ENCODE measurements around the gene HHIPL1. TPM values are rescaled to one million over a fixed set of nuclear protein-coding genes. Genes with fewer than 3 reads are reported as not detected.

Gene HHIPL1
- total and polyA plus RNA-seq, 9 donors = 1.4 to 2.8 (median 2.2) TPM

GRCh38 chr14:99724939-99725773, 80.2 kb downstream of the HHIPL1 start:
- Histone ChIP-seq H3K4me1 (ENCODE audit: control insufficient read depth, insufficient read depth, low read length) (peaks cover 3% of the 10 kb centered on the region), H3K4me3 (ENCODE audit: low read length) (no peak overlapping the region), H3K36me3 (ENCODE audit: control insufficient read depth, insufficient read depth, low read length) (no peaks in the 10 kb centered on the region), H3K9me3 (replicated peaks; ENCODE audit: control insufficient read depth, low read depth, low read length) (no peaks in the 10 kb centered on the region), H3K27me3 (ENCODE audit: control insufficient read depth, insufficient read depth, low read length) (no peaks in the 10 kb centered on the region), H3K27ac (ENCODE audit: low read length) (no peak overlapping the region)
- WGBS (ENCODE audit: insufficient coverage) = 94% methylated on average over 10 of the region's 15 CpGs
- no peak for DNase-seq

DNA sequence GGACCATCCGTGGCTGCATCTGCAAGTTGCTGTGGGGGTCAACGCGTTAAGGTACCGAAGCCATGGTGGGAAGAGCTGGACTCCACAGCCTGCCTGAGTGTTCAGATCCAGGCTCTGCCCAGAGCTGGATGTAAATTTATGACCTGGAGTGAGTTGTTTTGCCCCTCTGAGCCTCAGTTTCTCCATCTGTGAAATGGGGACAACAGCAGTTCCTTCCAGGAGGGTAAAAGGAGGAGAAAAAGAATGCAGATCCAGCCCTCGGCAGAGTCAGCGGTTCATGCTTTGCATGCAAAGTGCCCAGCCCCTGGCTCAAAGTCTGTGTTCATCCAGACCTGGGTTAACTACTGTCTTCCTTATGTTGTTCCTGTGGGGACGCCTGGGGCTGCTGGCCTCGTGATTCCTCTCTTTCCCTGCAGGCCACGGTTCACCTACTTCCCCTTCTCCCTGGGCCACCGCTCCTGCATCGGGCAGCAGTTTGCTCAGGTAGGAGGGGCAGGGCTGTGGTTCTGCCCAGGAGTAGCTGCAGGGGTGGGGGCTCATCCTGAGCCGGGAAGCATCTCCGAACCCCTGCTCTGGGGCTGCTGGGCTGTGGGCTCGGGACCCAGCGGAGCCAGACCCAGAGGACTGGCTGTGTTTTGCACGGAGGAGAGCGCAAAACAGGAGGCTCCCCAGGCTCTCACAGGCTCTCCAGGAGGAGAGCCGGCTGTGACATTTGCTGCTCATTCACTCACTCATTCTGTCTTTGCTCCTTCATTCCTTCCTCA, 81.0 kb downstream of the HHIPL1 start:
- 69% methylated on average over 14 of the region's 18 CpGs for WGBS (ENCODE audit: insufficient coverage)
- H3K27ac ChIP-seq (ENCODE audit: low read length) = no peak overlapping the region
- DNase-seq = no peak
- H3K4me3 ChIP-seq (ENCODE audit: low read length) = no peak overlapping the region
- H3K9me3 ChIP-seq (replicated peaks; ENCODE audit: control insufficient read depth, low read depth, low read length) = no peaks in the 10 kb centered on the region
- no peaks in the 10 kb centered on the region for H3K36me3 ChIP-seq (ENCODE audit: control insufficient read depth, insufficient read depth, low read length)
- H3K27me3 ChIP-seq (ENCODE audit: control insufficient read depth, insufficient read depth, low read length) = no peaks in the 10 kb centered on the region
- H3K4me1 ChIP-seq (ENCODE audit: control insufficient read depth, insufficient read depth, low read length) = peaks cover 9% of the 10 kb centered on the region

GRCh38 chr14:99726538-99727095, 81.7 kb downstream of the HHIPL1 start:
- no peaks in the 10 kb centered on the region for H3K27me3 ChIP-seq (ENCODE audit: control insufficient read depth, insufficient read depth, low read length)
- 71% methylated on average over 25 of the region's 26 CpGs for WGBS (ENCODE audit: insufficient coverage)
- H3K36me3 ChIP-seq (ENCODE audit: control insufficient read depth, insufficient read depth, low read length) = no peaks in the 10 kb centered on the region

GRCh38 chr14:99727096-99727870, 82.4 kb downstream of the HHIPL1 start:
- H3K9me3 ChIP-seq (replicated peaks; ENCODE audit: control insufficient read depth, low read depth, low read length) = no peaks in the 10 kb centered on the region
- peaks cover 21% of the 10 kb centered on the region for H3K4me1 ChIP-seq (ENCODE audit: control insufficient read depth, insufficient read depth, low read length)
- WGBS (ENCODE audit: insufficient coverage) = 86% methylated on average over 20 of the region's 25 CpGs
- H3K4me3 ChIP-seq (ENCODE audit: low read length) = no peak overlapping the region
- H3K36me3 ChIP-seq (ENCODE audit: control insufficient read depth, insufficient read depth, low read length) = no peaks in the 10 kb centered on the region
- no peaks in the 10 kb centered on the region for H3K27me3 ChIP-seq (ENCODE audit: control insufficient read depth, insufficient read depth, low read length)
- H3K27ac ChIP-seq (ENCODE audit: low read length) = no peak overlapping the region
- no peak for DNase-seq

More at GRCh38 chr14:99726538-99727095, 81.7 kb downstream of the HHIPL1 start:
- DNase-seq = no peak
- Histone ChIP-seq H3K4me1 (ENCODE audit: control insufficient read depth, insufficient read depth, low read length) (peaks cover 15% of the 10 kb centered on the region), H3K9me3 (replicated peaks; ENCODE audit: control insufficient read depth, low read depth, low read length) (no peaks in the 10 kb centered on the region), H3K27ac (ENCODE audit: low read length) (no peak overlapping the region), H3K4me3 (ENCODE audit: low read length) (no peak overlapping the region)

DNA sequence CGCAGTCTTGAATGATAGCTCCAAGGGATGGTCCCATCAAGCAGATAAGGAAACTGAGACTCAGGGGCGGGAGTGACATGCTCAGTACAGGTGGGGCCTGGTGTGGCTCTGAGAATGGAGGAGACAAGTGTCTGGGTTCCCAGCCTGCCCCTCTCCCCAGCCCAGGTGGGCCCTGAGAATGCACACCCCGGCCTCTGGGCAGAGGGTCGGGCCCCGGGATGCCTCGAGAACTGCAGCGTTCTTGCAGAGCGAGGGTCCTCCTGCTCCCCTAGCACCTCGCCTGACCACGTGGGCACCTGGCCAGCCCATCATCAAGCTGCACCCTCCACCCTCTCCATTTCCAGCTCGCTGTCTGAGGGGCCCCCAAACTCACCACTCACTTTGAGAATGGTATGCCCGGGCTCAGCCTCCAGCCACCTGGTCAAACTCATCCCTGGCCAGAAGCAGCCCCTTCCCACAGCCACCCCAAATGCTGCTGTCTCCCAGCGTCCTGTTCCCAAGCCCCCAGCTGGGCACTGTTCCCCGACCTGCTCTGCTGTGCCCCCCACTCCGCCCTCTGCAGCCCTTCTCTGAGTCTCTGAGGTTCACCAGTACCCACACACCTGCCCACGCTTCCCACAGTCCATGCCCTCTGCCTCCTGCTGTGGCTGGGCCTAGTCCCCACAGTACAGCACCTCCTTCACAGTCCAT, 83.4 kb downstream of the HHIPL1 start:
- DNase-seq = no peak
- Histone ChIP-seq H3K4me1 (ENCODE audit: control insufficient read depth, insufficient read depth, low read length) (peaks cover 32% of the 10 kb centered on the region), H3K9me3 (replicated peaks; ENCODE audit: control insufficient read depth, low read depth, low read length) (no peaks in the 10 kb centered on the region), H3K27me3 (ENCODE audit: control insufficient read depth, insufficient read depth, low read length) (no peaks in the 10 kb centered on the region), H3K4me3 (ENCODE audit: low read length) (no peak overlapping the region), H3K36me3 (ENCODE audit: control insufficient read depth, insufficient read depth, low read length) (no peaks in the 10 kb centered on the region), H3K27ac (ENCODE audit: low read length) (no peak overlapping the region)
- 84% methylated on average over 14 of the region's 16 CpGs for WGBS (ENCODE audit: insufficient coverage)

DNA sequence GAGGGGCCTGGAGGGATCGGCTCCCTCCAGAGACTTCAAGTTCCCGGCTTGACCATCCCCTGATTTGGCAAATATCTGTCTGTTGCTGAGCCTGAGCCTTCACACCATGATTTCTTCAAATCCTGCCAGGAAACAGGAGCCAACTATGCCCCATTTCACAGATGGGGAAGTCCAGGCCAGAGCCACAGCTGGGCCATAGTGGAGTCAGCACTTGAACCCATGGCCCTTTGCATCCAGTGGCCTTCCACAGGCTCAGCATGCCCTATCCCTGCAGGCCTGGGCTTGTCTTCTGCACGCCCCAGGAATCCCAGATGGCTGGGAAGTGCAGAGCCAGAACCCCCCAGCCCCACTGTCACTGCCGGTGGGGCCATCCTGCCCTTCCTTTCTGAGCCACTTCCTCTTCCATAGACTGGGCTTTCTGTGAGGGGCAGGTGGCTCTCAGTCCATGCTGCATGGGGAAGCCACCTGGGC, 84.1 kb downstream of the HHIPL1 start:
- Histone ChIP-seq H3K36me3 (ENCODE audit: control insufficient read depth, insufficient read depth, low read length) (no peaks in the 10 kb centered on the region), H3K9me3 (replicated peaks; ENCODE audit: control insufficient read depth, low read depth, low read length) (no peaks in the 10 kb centered on the region), H3K4me3 (ENCODE audit: low read length) (no peak overlapping the region), H3K27ac (ENCODE audit: low read length) (no peak overlapping the region), H3K27me3 (ENCODE audit: control insufficient read depth, insufficient read depth, low read length) (no peaks in the 10 kb centered on the region), H3K4me1 (ENCODE audit: control insufficient read depth, insufficient read depth, low read length) (peaks cover 39% of the 10 kb centered on the region)
- DNase-seq = no peak
- WGBS (ENCODE audit: insufficient coverage) = 60% methylated on average over 1 of the region's 4 CpGs

Other genes with a start within 250 kb of the HHIPL1 start
- 99.2 TPM for gene SETD3, start 164.3 kb upstream of the HHIPL1 start, total RNA-seq
- 10 to 100 TPM; 53.3 to 69.6 (median 61.0) TPM for gene SETD3, start 164.3 kb upstream of the HHIPL1 start, polyA plus RNA-seq (ENCODE audit: insufficient read depth in 1 of 8, insufficient read length in 8 of 8, low replicate concordance in 1 of 8)
- 18.0 TPM for gene CCNK, start 163.7 kb upstream of the HHIPL1 start, total RNA-seq
- 10 to 100 TPM; 27.7 to 41.9 (median 35.5) TPM for gene CCNK, start 163.7 kb upstream of the HHIPL1 start, polyA plus RNA-seq (ENCODE audit: insufficient read depth in 1 of 8, insufficient read length in 8 of 8, low replicate concordance in 1 of 8)
- gene CCDC85C, start 40.9 kb upstream of the HHIPL1 start, total RNA-seq = 3.4 TPM
- gene CCDC85C, start 40.9 kb upstream of the HHIPL1 start, polyA plus RNA-seq (ENCODE audit: insufficient read depth in 1 of 8, insufficient read length in 8 of 8, low replicate concordance in 1 of 8) = 1 to 10 TPM; 3.2 to 6.5 (median 4.4) TPM
- 2.3 TPM for gene CYP46A1, start 39.2 kb downstream of the HHIPL1 start, total RNA-seq
- gene CYP46A1, start 39.2 kb downstream of the HHIPL1 start, polyA plus RNA-seq (ENCODE audit: insufficient read depth in 1 of 8, insufficient read length in 8 of 8, low replicate concordance in 1 of 8) = 1 to 10 TPM; 2.4 to 6.3 (median 3.7) TPM
- gene EML1, start 148.3 kb downstream of the HHIPL1 start, total RNA-seq = 39.6 TPM
- gene EML1, start 148.3 kb downstream of the HHIPL1 start, polyA plus RNA-seq (ENCODE audit: insufficient read depth in 1 of 8, insufficient read length in 8 of 8, low replicate concordance in 1 of 8) = 10 to 100 TPM; 24.3 to 51.2 (median 42.8) TPM